Measurements from ENCODE around the gene SH3BP5L. TPM values are rescaled to one million over a fixed set of nuclear protein-coding genes. Genes with fewer than 3 reads are reported as not detected.
A peak's percentile ranks its signal among the peaks of the same experiment; 100 is the strongest.

The SH3BP5L gene
- total and polyA plus RNA-seq, 2 donors (not counting 1 experiment from before 2014, with no cell fraction given): 17.5 to 19.8 TPM

- no peak for DNase-seq (ENCODE audit: low read depth in 2 of 2)
- peak overlapping the region; percentile 71 for H3K27ac ChIP-seq (ENCODE audit: insufficient read depth, low read length)
- no peak overlapping the region for H3K4me2 ChIP-seq (ENCODE audit: extremely low read depth, insufficient read depth, low read length)
- peaks cover 74% of the 10 kb centered on the region for H3K79me2 ChIP-seq (ENCODE audit: control insufficient read depth, insufficient read depth, low read length)
- H3K27me3 ChIP-seq (ENCODE audit: control insufficient read depth, insufficient read depth, low read length): no peaks in the 10 kb centered on the region
- H3K9ac ChIP-seq (ENCODE audit: insufficient read depth, low read length): no peak overlapping the region
- TF ChIP-seq EZH2 (IDR thresholded peaks at IDR 0.05; ENCODE audit: low read length, missing control alignments) (no peak), CTCF (conservative IDR thresholded peaks at IDR 0.05 in 1 of 2, IDR thresholded peaks at IDR 0.05 in 1 of 2; ENCODE audit: low read depth in 1 of 2, low read length in 2 of 2) (no peak)
- peaks cover 2% of the 10 kb centered on the region for H4K20me1 ChIP-seq (ENCODE audit: control insufficient read depth, extremely low read depth, insufficient read depth, low read length)
- H3K4me3 ChIP-seq (replicated peaks in 1 of 4; ENCODE audit: control extremely low read depth in 1 of 4, insufficient read depth in 1 of 4, low read depth in 3 of 4, low read length in 4 of 4): no peak overlapping the region
- H3K36me3 ChIP-seq (ENCODE audit: control insufficient read depth, insufficient read depth, low read length): peaks cover 16% of the 10 kb centered on the region
- H2AFZ ChIP-seq (ENCODE audit: low read length): no peak overlapping the region
- H3K9me3 ChIP-seq (ENCODE audit: control insufficient read depth, insufficient read depth, low read depth, low read length): no peaks in the 10 kb centered on the region
- peaks cover 41% of the 10 kb centered on the region for H3K4me1 ChIP-seq (ENCODE audit: control insufficient read depth, extremely low read depth, insufficient read depth, low read length)
These were observed 5.6 kb downstream of the SH3BP5L start for GRCh38 chr1:248820041-248820585.

GRCh38 chr1:248818505-248819374 is 7.0 kb downstream of the SH3BP5L start:
- peaks cover 61% of the 10 kb centered on the region for H3K79me2 ChIP-seq (ENCODE audit: control insufficient read depth, insufficient read depth, low read length)

More at GRCh38 chr1:248818505-248819374, 7.0 kb downstream of the SH3BP5L start:
- Histone ChIP-seq H3K27ac (ENCODE audit: insufficient read depth, low read length) (no peak overlapping the region), H3K9ac (ENCODE audit: insufficient read depth, low read length) (no peak overlapping the region), H3K4me3 (replicated peaks in 1 of 4; ENCODE audit: control extremely low read depth in 1 of 4, insufficient read depth in 1 of 4, low read depth in 3 of 4, low read length in 4 of 4) (no peak overlapping the region), H3K36me3 (ENCODE audit: control insufficient read depth, insufficient read depth, low read length) (peaks cover 20% of the 10 kb centered on the region), H3K4me1 (ENCODE audit: control insufficient read depth, extremely low read depth, insufficient read depth, low read length) (peaks cover 29% of the 10 kb centered on the region), H3K9me3 (ENCODE audit: control insufficient read depth, insufficient read depth, low read depth, low read length) (no peaks in the 10 kb centered on the region), H4K20me1 (ENCODE audit: control insufficient read depth, extremely low read depth, insufficient read depth, low read length) (peaks cover 2% of the 10 kb centered on the region), H2AFZ (ENCODE audit: low read length) (no peak overlapping the region), H3K27me3 (ENCODE audit: control insufficient read depth, insufficient read depth, low read length) (no peaks in the 10 kb centered on the region), H3K4me2 (ENCODE audit: extremely low read depth, insufficient read depth, low read length) (no peak overlapping the region)
- no peak for TF ChIP-seq CTCF (conservative IDR thresholded peaks at IDR 0.05 in 1 of 2, IDR thresholded peaks at IDR 0.05 in 1 of 2; ENCODE audit: low read depth in 1 of 2, low read length in 2 of 2)
- TF ChIP-seq EZH2 (IDR thresholded peaks at IDR 0.05; ENCODE audit: low read length, missing control alignments): no peak
- no peak for DNase-seq (ENCODE audit: low read depth in 2 of 2)

Measured in fibroblast of lung (primary cell).